Measurements from ENCODE around the gene THAP10. TPM values are rescaled to one million over a fixed set of nuclear protein-coding genes. Genes with fewer than 3 reads are reported as not detected.
"Not testable (repeated sequence)": the region's sequence is repeated elsewhere in the genome, so short reads cannot be mapped to it uniquely, and the experiment has no call there.

THAP10 gene
- total RNA-seq, 2 experiments from 2014 or later = not detected

DNA sequence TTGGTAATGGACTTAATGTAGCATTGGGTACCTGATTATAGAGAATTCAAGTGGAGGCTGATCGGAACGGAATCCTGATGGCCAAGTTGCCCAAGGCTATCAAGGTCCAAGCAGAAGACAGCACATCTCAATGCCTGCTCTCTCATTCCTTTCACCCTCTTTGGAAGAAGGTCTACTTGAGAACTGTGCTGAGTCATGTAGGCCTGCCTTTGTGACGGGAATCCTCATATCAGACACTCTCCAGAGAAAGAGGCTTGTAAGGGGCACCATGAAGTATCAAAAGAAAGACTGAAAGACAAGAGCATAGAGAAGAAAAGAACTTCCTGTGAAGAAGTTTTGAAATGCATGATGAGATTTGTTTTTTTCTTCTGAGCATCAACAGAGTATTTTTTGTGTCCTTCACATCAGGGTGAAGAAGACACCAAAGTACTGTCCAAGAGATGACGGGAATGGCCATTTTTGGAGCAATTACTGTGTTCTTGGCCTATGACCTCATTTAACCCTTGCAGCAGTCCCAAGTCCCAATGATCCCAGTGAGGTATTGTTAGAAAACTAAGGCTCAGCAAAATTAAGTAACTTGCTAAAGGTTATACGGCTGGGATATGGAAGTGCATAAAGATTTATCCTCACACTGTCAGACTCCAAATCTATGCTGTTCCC, 25.1 kb downstream of the THAP10 start:
- intact Hi-C loops (cut with micrococcal nuclease) = no loop called here
- Mint-ChIP-seq H3K27me3 (peaks cover 2% of the 10 kb centered on the region), H3K27ac (no peak overlapping the region), H3K4me1 (ENCODE audit: low read depth) (no peaks in the 10 kb centered on the region), H3K36me3 (ENCODE audit: low read depth) (no peaks in the 10 kb centered on the region), H3K4me3 (no peak overlapping the region), H3K9me3 (no peaks in the 10 kb centered on the region)
- no peak for DNase-seq
- CTCF ChIA-PET = no interaction called here
- POLR2A ChIA-PET = no interaction called here
- no peak for ATAC-seq
- TF ChIP-seq, protein P1, sequence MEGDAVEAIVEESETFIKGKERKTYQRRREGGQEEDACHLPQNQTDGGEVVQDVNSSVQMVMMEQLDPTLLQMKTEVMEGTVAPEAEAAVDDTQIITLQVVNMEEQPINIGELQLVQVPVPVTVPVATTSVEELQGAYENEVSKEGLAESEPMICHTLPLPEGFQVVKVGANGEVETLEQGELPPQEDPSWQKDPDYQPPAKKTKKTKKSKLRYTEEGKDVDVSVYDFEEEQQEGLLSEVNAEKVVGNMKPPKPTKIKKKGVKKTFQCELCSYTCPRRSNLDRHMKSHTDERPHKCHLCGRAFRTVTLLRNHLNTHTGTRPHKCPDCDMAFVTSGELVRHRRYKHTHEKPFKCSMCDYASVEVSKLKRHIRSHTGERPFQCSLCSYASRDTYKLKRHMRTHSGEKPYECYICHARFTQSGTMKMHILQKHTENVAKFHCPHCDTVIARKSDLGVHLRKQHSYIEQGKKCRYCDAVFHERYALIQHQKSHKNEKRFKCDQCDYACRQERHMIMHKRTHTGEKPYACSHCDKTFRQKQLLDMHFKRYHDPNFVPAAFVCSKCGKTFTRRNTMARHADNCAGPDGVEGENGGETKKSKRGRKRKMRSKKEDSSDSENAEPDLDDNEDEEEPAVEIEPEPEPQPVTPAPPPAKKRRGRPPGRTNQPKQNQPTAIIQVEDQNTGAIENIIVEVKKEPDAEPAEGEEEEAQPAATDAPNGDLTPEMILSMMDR (IDR thresholded peaks at IDR 0.05) = no peak

GRCh38 chr15:70863450-70864218, 28.6 kb downstream of the THAP10 start:
- H3K27ac Mint-ChIP-seq = no peak overlapping the region
- DNase-seq (no peak), ATAC-seq (no peak)
- H3K4me1 Mint-ChIP-seq (ENCODE audit: low read depth) = no peaks in the 10 kb centered on the region
- H3K4me3 Mint-ChIP-seq = no peak overlapping the region
- H3K27me3 Mint-ChIP-seq = peaks cover 2% of the 10 kb centered on the region
- intact Hi-C loops (cut with micrococcal nuclease) = no loop called here
- H3K36me3 Mint-ChIP-seq (ENCODE audit: low read depth) = no peaks in the 10 kb centered on the region
- CTCF ChIA-PET = interaction anchor here (1.5 kb wide), 1 partner anchor 38 kb away, joined by 7 read pairs; no protein-coding TSS in a partner anchor
- H3K9me3 Mint-ChIP-seq = no peaks in the 10 kb centered on the region
- POLR2A ChIA-PET = no interaction called here
- TF ChIP-seq, protein P1 (IDR thresholded peaks at IDR 0.05) = no peak

GRCh38 chr15:70859998-70860397, 32.2 kb downstream of the THAP10 start:
- DNase-seq (no peak), ATAC-seq (no peak)
- Mint-ChIP-seq H3K27me3 (peaks cover 4% of the 10 kb centered on the region), H3K4me3 (no peak overlapping the region), H3K9me3 (no peaks in the 10 kb centered on the region), H3K27ac (no peak overlapping the region), H3K4me1 (ENCODE audit: low read depth) (no peaks in the 10 kb centered on the region), H3K36me3 (ENCODE audit: low read depth) (no peaks in the 10 kb centered on the region)
- intact Hi-C loops (cut with micrococcal nuclease) = no loop called here
- TF ChIP-seq, protein P1 (IDR thresholded peaks at IDR 0.05) = no peak
- ChIA-PET POLR2A (no interaction called here), CTCF (no interaction called here)

GRCh38 chr15:70859322-70859908, 32.8 kb downstream of the THAP10 start:
- H3K27me3 Mint-ChIP-seq = peaks cover 9% of the 10 kb centered on the region
- H3K4me3 Mint-ChIP-seq = no peak overlapping the region
- ATAC-seq (no peak), DNase-seq (no peak)
- H3K36me3 Mint-ChIP-seq (ENCODE audit: low read depth) = no peaks in the 10 kb centered on the region
- no peak overlapping the region for H3K27ac Mint-ChIP-seq
- H3K9me3 Mint-ChIP-seq = no peaks in the 10 kb centered on the region
- H3K4me1 Mint-ChIP-seq (ENCODE audit: low read depth) = peaks cover 4% of the 10 kb centered on the region
- POLR2A ChIA-PET = interaction anchor here (0.5 kb wide), 1 partner anchor 23 kb away, joined by 3 read pairs; no protein-coding TSS in a partner anchor
- TF ChIP-seq, protein P1 (IDR thresholded peaks at IDR 0.05) = no peak
- intact Hi-C loops (cut with micrococcal nuclease) = no loop called here
- CTCF ChIA-PET = no interaction called here

GRCh38 chr15:70858614-70859321, 33.5 kb downstream of the THAP10 start:
- H3K36me3 Mint-ChIP-seq (ENCODE audit: low read depth); H3K27ac Mint-ChIP-seq; H3K9me3 Mint-ChIP-seq; H3K4me1 Mint-ChIP-seq (ENCODE audit: low read depth); DNase-seq; intact Hi-C loops (cut with micrococcal nuclease); CTCF ChIA-PET; H3K4me3 Mint-ChIP-seq; ATAC-seq: not testable (repeated sequence)
- peaks cover 11% of the 10 kb centered on the region for H3K27me3 Mint-ChIP-seq
- POLR2A ChIA-PET = interaction anchor here (0.5 kb wide), 1 partner anchor 24 kb away, joined by 3 read pairs; no protein-coding TSS in a partner anchor

All from activated CD8-positive, alpha-beta T cell treated with anti-CD3 and anti-CD28 coated beads for 36 hours (primary cell).